Endodermal cell (in vitro differentiated cells): Measurements from ENCODE around the gene NDFIP2. TPM values are rescaled to one million over a fixed set of nuclear protein-coding genes. Genes with fewer than 3 reads are reported as not detected.

Experiments used
- DNase-seq: peaks from one replicate; pipeline ENCODE4 v3.0.0-alpha.2; 2017
- H3K27ac ChIP-seq: 2 replicates; pipeline ENCODE4 v1.5.1; 2013; ENCODE audit warnings: mild to moderate bottlenecking, low read depth, low read length, moderate library complexity
- H3K27me3 ChIP-seq: 2 replicates; pipeline ENCODE4 v1.6.1; 2013; ENCODE audit warnings: mild to moderate bottlenecking, low read length, moderate library complexity; ENCODE audit not compliant: insufficient read depth, control insufficient read depth, poor library complexity, severe bottlenecking
- H3K36me3 ChIP-seq: 2 replicates; pipeline ENCODE4 v1.7.0; 2013; ENCODE audit warnings: mild to moderate bottlenecking, low read length, moderate library complexity; ENCODE audit not compliant: control insufficient read depth, insufficient read depth
- H3K4me1 ChIP-seq: one replicate; pipeline ENCODE4 v1.7.0; 2013; ENCODE audit warnings: low read length; ENCODE audit not compliant: control insufficient read depth, insufficient read depth
- H3K4me3 ChIP-seq: 2 replicates; pipeline ENCODE4 v1.5.1; 2013; ENCODE audit warnings: mild to moderate bottlenecking, low read length, moderate library complexity
- H3K9ac ChIP-seq: 2 replicates; pipeline ENCODE4 v1.6.1; 2013; ENCODE audit warnings: mild to moderate bottlenecking, low read length, moderate library complexity; ENCODE audit not compliant: poor library complexity, severe bottlenecking; ENCODE audit errors: extremely low read depth
- H3K9me3 ChIP-seq: 2 replicates; pipeline ENCODE4 v1.6.1; 2013; ENCODE audit warnings: mild to moderate bottlenecking, low read length, moderate library complexity; ENCODE audit not compliant: control insufficient read depth
- H3K27ac Mint-ChIP-seq: 2 replicates; pipeline ENCODE4 v1.8.0; 2020; ENCODE audit warnings: mixed read lengths
- H3K27me3 Mint-ChIP-seq: 2 replicates; pipeline ENCODE4 v1.8.0; 2021; ENCODE audit warnings: mild to moderate bottlenecking, mixed read lengths; ENCODE audit not compliant: insufficient read depth
- H3K36me3 Mint-ChIP-seq: 2 replicates; pipeline ENCODE4 v1.8.0; 2020; ENCODE audit warnings: low read depth, mixed read lengths
- H3K4me1 Mint-ChIP-seq: 2 replicates; pipeline ENCODE4 v1.8.0; 2020; ENCODE audit warnings: mixed read lengths
- H3K4me3 Mint-ChIP-seq: 2 replicates; pipeline ENCODE4 v1.8.0; 2020; ENCODE audit warnings: mild to moderate bottlenecking, moderate library complexity, mixed read lengths
- H3K9me3 Mint-ChIP-seq: 2 replicates; pipeline ENCODE4 v1.8.0; 2020; ENCODE audit warnings: mild to moderate bottlenecking, mixed read lengths
- WGBS, 2 experiments: methylation state at CpG; one replicate each; pipeline versions ENCODE4 v1.1.5 to v1.1.7; 2013; ENCODE audit warnings: missing lambda C conversion rate in 2 of 2, mixed read lengths in 1 of 2; ENCODE audit not compliant: insufficient coverage in 1 of 2, insufficient read length in 1 of 2; 5-methylcytosine and 5-hydroxymethylcytosine counted together
- total RNA-seq, 2 donors: library from RNA; stranded (reverse); fragmentation: NEBNext Ultra II Directional in 1 of 2; extraction: Animal tissue kit (Norgen Biotek cat#: 25700) in 1 of 2; gene quantifications; 2 replicates in 1 of 2; 3 replicates in 1 of 2; pipeline ENCODE4 v1.2.1, GENCODE V29; 2021
- TF ChIP-seq, protein P1 (sequence below): fragments of 200-600 bp; sonication (generic); conservative IDR thresholded peaks from 2 replicates; pipeline ENCODE4 v1.5.0; 2021; ENCODE audit warnings: antibody characterized with exemption, mild to moderate bottlenecking

Gene NDFIP2
- total RNA-seq, 2 donors from 2014 or later: 27.9 to 29.2 TPM

DNA sequence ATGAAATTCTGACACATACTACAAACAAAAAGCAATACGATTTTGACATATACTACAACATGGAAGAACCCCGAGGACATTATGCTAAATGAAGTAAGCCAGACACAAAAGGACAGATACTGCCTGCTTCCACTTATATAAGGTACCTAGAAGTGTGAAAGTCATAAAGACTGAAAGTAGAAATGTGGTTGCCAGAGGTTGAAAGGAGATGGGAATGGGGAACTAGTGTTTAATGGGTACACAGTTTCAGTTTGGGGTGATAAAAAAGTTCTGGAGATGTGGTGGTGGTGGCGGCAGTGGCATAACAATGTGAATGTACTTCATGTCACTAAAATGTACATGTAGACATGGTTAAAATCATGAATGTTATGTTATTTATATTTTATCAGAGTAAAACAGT lies 12.1 kb upstream of the NDFIP2 start:
- H3K4me3 ChIP-seq: no peak overlapping the region
- no peaks in the 10 kb centered on the region for H3K4me1 ChIP-seq
- H3K9me3 ChIP-seq: no peaks in the 10 kb centered on the region
- H3K4me1 Mint-ChIP-seq: peaks cover 5% of the 10 kb centered on the region
- no peak overlapping the region for H3K27ac ChIP-seq
- H3K27me3 ChIP-seq: peaks cover 21% of the 10 kb centered on the region
- peaks cover 37% of the 10 kb centered on the region for H3K27me3 Mint-ChIP-seq
- TF ChIP-seq, protein P1, sequence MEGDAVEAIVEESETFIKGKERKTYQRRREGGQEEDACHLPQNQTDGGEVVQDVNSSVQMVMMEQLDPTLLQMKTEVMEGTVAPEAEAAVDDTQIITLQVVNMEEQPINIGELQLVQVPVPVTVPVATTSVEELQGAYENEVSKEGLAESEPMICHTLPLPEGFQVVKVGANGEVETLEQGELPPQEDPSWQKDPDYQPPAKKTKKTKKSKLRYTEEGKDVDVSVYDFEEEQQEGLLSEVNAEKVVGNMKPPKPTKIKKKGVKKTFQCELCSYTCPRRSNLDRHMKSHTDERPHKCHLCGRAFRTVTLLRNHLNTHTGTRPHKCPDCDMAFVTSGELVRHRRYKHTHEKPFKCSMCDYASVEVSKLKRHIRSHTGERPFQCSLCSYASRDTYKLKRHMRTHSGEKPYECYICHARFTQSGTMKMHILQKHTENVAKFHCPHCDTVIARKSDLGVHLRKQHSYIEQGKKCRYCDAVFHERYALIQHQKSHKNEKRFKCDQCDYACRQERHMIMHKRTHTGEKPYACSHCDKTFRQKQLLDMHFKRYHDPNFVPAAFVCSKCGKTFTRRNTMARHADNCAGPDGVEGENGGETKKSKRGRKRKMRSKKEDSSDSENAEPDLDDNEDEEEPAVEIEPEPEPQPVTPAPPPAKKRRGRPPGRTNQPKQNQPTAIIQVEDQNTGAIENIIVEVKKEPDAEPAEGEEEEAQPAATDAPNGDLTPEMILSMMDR: no peak
- H3K4me3 Mint-ChIP-seq: no peak overlapping the region
- no peak for DNase-seq
- WGBS, 2 experiments: 80 to 95% methylated on average over 1 to 3 of the region's 3 CpGs
- no peaks in the 10 kb centered on the region for H3K36me3 Mint-ChIP-seq
- no peak overlapping the region for H3K27ac Mint-ChIP-seq
- H3K9me3 Mint-ChIP-seq: no peaks in the 10 kb centered on the region
- H3K36me3 ChIP-seq: no peaks in the 10 kb centered on the region
- no peak overlapping the region for H3K9ac ChIP-seq

DNA sequence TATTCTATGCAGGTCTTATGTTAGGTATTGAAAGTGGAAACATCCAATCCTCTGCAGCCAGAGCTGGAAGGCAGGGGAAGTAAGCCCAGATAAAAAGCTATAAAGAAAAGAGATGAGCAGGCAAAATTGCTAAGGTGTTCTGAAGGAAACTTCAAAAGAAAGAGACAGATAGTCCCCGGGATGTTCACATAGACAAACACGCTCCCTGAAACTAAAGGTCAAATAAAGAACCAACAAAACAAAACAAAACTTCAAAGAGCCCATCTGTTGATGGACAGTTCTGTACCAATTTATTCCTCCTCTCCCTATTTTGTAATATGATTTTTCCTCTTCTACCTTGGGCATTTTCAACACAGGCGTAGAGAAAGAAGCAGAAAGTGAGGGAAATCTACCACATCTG lies 11.3 kb upstream of the NDFIP2 start:
- Histone ChIP-seq H3K36me3 (no peaks in the 10 kb centered on the region), H3K4me3 (no peak overlapping the region), H3K27ac (no peak overlapping the region), H3K27me3 (peaks cover 21% of the 10 kb centered on the region), H3K4me1 (no peaks in the 10 kb centered on the region), H3K9me3 (no peaks in the 10 kb centered on the region), H3K9ac (no peak overlapping the region)
- H3K4me1 Mint-ChIP-seq: peaks cover 5% of the 10 kb centered on the region
- TF ChIP-seq, protein P1: no peak
- 88% methylated on average over 3 of the region's 3 CpGs; no CpG with 5 or more reads in 1 of the 2 experiments for WGBS, 2 experiments
- no peaks in the 10 kb centered on the region for H3K9me3 Mint-ChIP-seq
- H3K4me3 Mint-ChIP-seq: no peak overlapping the region
- no peak overlapping the region for H3K27ac Mint-ChIP-seq
- peaks cover 42% of the 10 kb centered on the region for H3K27me3 Mint-ChIP-seq
- H3K36me3 Mint-ChIP-seq: no peaks in the 10 kb centered on the region
- no peak for DNase-seq

DNA sequence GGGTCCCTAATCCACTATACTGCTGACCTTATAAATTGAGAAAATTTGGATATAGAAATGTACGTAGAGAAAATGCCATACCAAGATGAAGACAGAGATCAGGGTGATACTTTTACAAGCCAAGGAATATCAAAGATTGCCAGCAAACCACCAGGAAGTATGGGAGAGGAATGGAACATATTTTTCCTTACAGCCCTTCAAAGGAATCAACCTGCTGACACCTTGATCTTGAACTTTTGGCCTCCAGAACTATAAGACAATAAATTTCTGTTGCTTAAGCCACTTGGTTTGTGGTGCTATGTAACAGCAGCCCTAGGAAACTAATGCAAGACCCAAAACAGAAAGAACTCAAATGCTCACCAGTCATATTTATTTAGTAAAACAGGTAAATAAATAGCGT lies 10.3 kb upstream of the NDFIP2 start:
- Mint-ChIP-seq H3K27me3 (peaks cover 39% of the 10 kb centered on the region), H3K4me3 (no peak overlapping the region), H3K27ac (no peak overlapping the region), H3K9me3 (no peaks in the 10 kb centered on the region), H3K4me1 (peaks cover 5% of the 10 kb centered on the region), H3K36me3 (no peaks in the 10 kb centered on the region)
- Histone ChIP-seq H3K27me3 (peaks cover 21% of the 10 kb centered on the region), H3K36me3 (no peaks in the 10 kb centered on the region), H3K4me3 (no peak overlapping the region), H3K9ac (no peak overlapping the region), H3K27ac (no peak overlapping the region), H3K4me1 (no peaks in the 10 kb centered on the region), H3K9me3 (no peaks in the 10 kb centered on the region)
- no peak for DNase-seq
- WGBS, 2 experiments: 89 to 100% methylated on average over 1 to 2 of the region's 2 CpGs
- TF ChIP-seq, protein P1: no peak
